SK-N-SH (cell line): ENCODE results near the gene RAB26. TPM values are rescaled to one million over a fixed set of nuclear protein-coding genes. Genes with fewer than 3 reads are reported as not detected.

Experiments used
- CTCF ChIA-PET: fragments of 300-600, 350-600 bp; formaldehyde crosslinking; extraction: SDS; loops from one replicate; lab custom pipeline; 2021; lab: Yijun Ruan, JAX
- POLR2A ChIA-PET: fragments of 350-600 bp; sonication (Branson Sonifier 250); formaldehyde crosslinking; extraction: SDS; loops from one replicate; lab custom pipeline; 2020; ENCODE audit warnings: antibody characterized with exemption, inconsistent platforms; lab: Yijun Ruan, JAX
- DNase-seq: peaks from one replicate; pipeline ENCODE4 v3.0.0; 2012
- H2AFZ ChIP-seq: fragments of 200-600 bp; sonication (generic); 2 replicates; pipeline ENCODE4 v1.8.1; 2016; ENCODE audit warnings: antibody characterized with exemption, mild to moderate bottlenecking, low read depth
- H3F3A ChIP-seq: fragments of 200-600 bp; sonication (generic); replicated peaks from 2 replicates; pipeline ENCODE3; 2016; ENCODE audit warnings: antibody characterized with exemption, mild to moderate bottlenecking; ENCODE audit not compliant: insufficient read depth
- H3K27ac ChIP-seq, 2 experiments: fragments of 200-500 bp in 1 of 2; fragments of 200-600 bp in 1 of 2; sonication (Bioruptor generic) in 1 of 2; sonication (generic), shearing (Covaris generic) in 1 of 2; 2 replicates each; pipeline versions ENCODE4 v1.5.1 to v1.6.1; 2014 to 2016; ENCODE audit warnings: low read depth in 2 of 2, inconsistent platforms in 1 of 2, low read length in 1 of 2, mild to moderate bottlenecking in 1 of 2, mixed read lengths in 1 of 2
- H3K27me3 ChIP-seq: fragments of 200-600 bp; sonication (generic), shearing (Covaris generic); 2 replicates; pipeline ENCODE4 v1.6.1; 2016; ENCODE audit warnings: mixed run types; ENCODE audit not compliant: insufficient read depth
- H3K36me3 ChIP-seq, 2 experiments: fragments of 200-500 bp in 1 of 2; fragments of 200-600 bp in 1 of 2; sonication (Bioruptor generic) in 1 of 2; sonication (generic) in 1 of 2; replicated peaks in 1 of 2; 2 replicates each; pipeline versions ENCODE3 to v1.5.1; 2014 to 2016; ENCODE audit warnings: low read length in 1 of 2, mild to moderate bottlenecking in 1 of 2; ENCODE audit not compliant: insufficient read depth in 2 of 2, control insufficient read depth in 1 of 2
- H3K4me1 ChIP-seq, 2 experiments: fragments of 200-500 bp in 1 of 2; fragments of 200-600 bp in 1 of 2; sonication (Bioruptor generic) in 1 of 2; sonication (generic), shearing (Covaris generic) in 1 of 2; 2 replicates each; pipeline versions ENCODE4 v1.5.1 to v1.6.1; 2014 to 2016; ENCODE audit warnings: low read depth in 1 of 2, low read length in 1 of 2, mixed run types in 1 of 2; ENCODE audit not compliant: insufficient read depth in 2 of 2, control insufficient read depth in 1 of 2
- H3K4me2 ChIP-seq: fragments of 200-600 bp; sonication (generic), shearing (Covaris generic); 2 replicates; pipeline ENCODE4 v1.6.1; 2017; ENCODE audit warnings: mixed run types
- H3K4me3 ChIP-seq, 2 experiments: fragments of 200-500 bp in 1 of 2; fragments of 200-600 bp in 1 of 2; sonication (Bioruptor generic) in 1 of 2; sonication (generic), shearing (Covaris generic) in 1 of 2; 2 replicates each; pipeline versions ENCODE4 v1.5.1 to v1.8.1; 2014 to 2016; ENCODE audit warnings: low read depth in 2 of 2, inconsistent platforms in 1 of 2, low read length in 1 of 2, mild to moderate bottlenecking in 1 of 2, mixed read lengths in 1 of 2, moderate library complexity in 1 of 2
- H3K79me2 ChIP-seq: fragments of 200-600 bp; sonication (generic); 2 replicates; pipeline ENCODE4 v1.8.1; 2017; ENCODE audit warnings: mild to moderate bottlenecking; ENCODE audit not compliant: insufficient read depth
- H3K9ac ChIP-seq: fragments of 200-600 bp; sonication (generic); 2 replicates; pipeline ENCODE4 v1.6.1; 2017; ENCODE audit warnings: mixed run types
- H3K9me2 ChIP-seq: fragments of 200-600 bp; sonication (generic); 2 replicates; pipeline ENCODE4 v1.6.1; 2017; ENCODE audit warnings: mixed run types
- H3K9me3 ChIP-seq: fragments of 200-600 bp; sonication (generic); 2 replicates; pipeline ENCODE4 v1.6.1; 2017; ENCODE audit warnings: mixed run types, mild to moderate bottlenecking, moderate library complexity
- H4K20me1 ChIP-seq: fragments of 200-600 bp; sonication (generic); 2 replicates; pipeline ENCODE4 v1.6.1; 2017; ENCODE audit warnings: mild to moderate bottlenecking, mixed run types; ENCODE audit not compliant: insufficient read depth
- CHD2 ChIP-seq: fragments of 150-350 bp; IDR thresholded peaks from 2 replicates; pipeline ENCODE4 v1.6.1; 2018; ENCODE audit warnings: low read length; ENCODE audit not compliant: partially characterized antibody
- EP300 ChIP-seq, 2 experiments: IDR thresholded peaks; 2 replicates each; pipeline versions ENCODE4 v1.4.0 to v1.6.1; 2012; ENCODE audit warnings: borderline replicate concordance in 1 of 2, low read depth in 1 of 2, low read length in 1 of 2
- EZH2phosphoT487 ChIP-seq: fragments of 200-600 bp; sonication (generic); IDR thresholded peaks from 2 replicates; pipeline ENCODE4 v1.6.1; 2017; ENCODE audit warnings: low read depth, mixed run types, mild to moderate bottlenecking, antibody characterized with exemption, moderate library complexity, borderline replicate concordance
- FOSL2 ChIP-seq: IDR thresholded peaks from 2 replicates; pipeline ENCODE4 v1.4.0; 2012; ENCODE audit warnings: low read depth, mild to moderate bottlenecking, moderate library complexity, borderline replicate concordance
- FOXM1 ChIP-seq: IDR thresholded peaks from 2 replicates; pipeline ENCODE4 v1.4.0; 2012; ENCODE audit warnings: low read depth, mild to moderate bottlenecking
- GATA2 ChIP-seq: sonication (generic); formaldehyde crosslinking; IDR thresholded peaks from 2 replicates; pipeline ENCODE4 v1.5.0; 2020; ENCODE audit warnings: mild to moderate bottlenecking, missing genetic modification reagents
- JUND ChIP-seq: IDR thresholded peaks from 2 replicates; pipeline ENCODE4 v1.4.0; 2012
- MEF2A ChIP-seq: IDR thresholded peaks from 2 replicates; pipeline ENCODE4 v1.4.0; 2012; ENCODE audit warnings: low read depth, borderline replicate concordance
- MXI1 ChIP-seq: IDR thresholded peaks from 2 replicates; pipeline ENCODE4 v1.6.1; 2012; ENCODE audit warnings: mild to moderate bottlenecking, low read depth, low read length, improper control_type of control experiment
- NFIC ChIP-seq: IDR thresholded peaks from 2 replicates; pipeline ENCODE4 v1.4.0; 2012; ENCODE audit warnings: borderline replicate concordance
- NRF1 ChIP-seq: IDR thresholded peaks from 2 replicates; pipeline ENCODE4 v1.6.1; 2012; ENCODE audit warnings: low read depth, mild to moderate bottlenecking, low read length
- POLR2AphosphoS5 ChIP-seq: IDR thresholded peaks from 2 replicates; pipeline ENCODE4 v1.6.1; 2012; ENCODE audit warnings: low read depth, low read length
- RCOR1 ChIP-seq: fragments of 150-350 bp; IDR thresholded peaks from 2 replicates; pipeline ENCODE4 v1.6.1; 2017; ENCODE audit warnings: antibody characterized with exemption, low read length
- RFX5 ChIP-seq: IDR thresholded peaks from 2 replicates; pipeline ENCODE4 v1.6.1; 2012; ENCODE audit warnings: mild to moderate bottlenecking, improper control_type of control experiment, low read length
- SIN3A ChIP-seq: IDR thresholded peaks from 2 replicates; pipeline ENCODE4 v1.6.1; 2012; ENCODE audit warnings: low read depth, mild to moderate bottlenecking, low read length, moderate library complexity, borderline replicate concordance
- SMC3 ChIP-seq: IDR thresholded peaks from 2 replicates; pipeline ENCODE4 v1.6.1; 2012; ENCODE audit warnings: low read depth, low read length, improper control_type of control experiment
- TAF1 ChIP-seq: IDR thresholded peaks from 2 replicates; pipeline ENCODE4 v1.6.1; 2012; ENCODE audit warnings: low read depth, mild to moderate bottlenecking, low read length, moderate library complexity, borderline replicate concordance
- TCF12 ChIP-seq: IDR thresholded peaks from 2 replicates; pipeline ENCODE4 v1.4.0; 2012
- USF1 ChIP-seq: IDR thresholded peaks from 2 replicates; pipeline ENCODE4 v1.4.0; 2012; ENCODE audit warnings: low read depth, borderline replicate concordance
- USF2 ChIP-seq: fragments of 150-350 bp; IDR thresholded peaks from 2 replicates; pipeline ENCODE4 v1.6.1; 2017; ENCODE audit warnings: antibody characterized with exemption, low read length, low read depth, borderline replicate concordance
- WGBS: methylation state at CpG from one replicate; pipeline ENCODE4 v1.1.6; 2017; ENCODE audit warnings: low lambda C conversion rate; 5-methylcytosine and 5-hydroxymethylcytosine counted together
- polyA plus RNA-seq, 3 experiments: library from polyadenylated mRNA; depleted of rRNA; stranded (reverse); fragments of >200 nt; gene quantifications; 2 replicates each; pipeline ENCODE4 v1.2.3, GENCODE V29; 2012
- TF ChIP-seq, protein P1 (sequence below): fragments of 150-350 bp; IDR thresholded peaks from 2 replicates; pipeline ENCODE4 v1.6.1; 2016; ENCODE audit warnings: mild to moderate bottlenecking, low read depth, low read length

RAB26 gene
- polyA plus RNA-seq, 1 of the 3 experiments (the other 2 are of a cell fraction): 14.3 TPM

DNA sequence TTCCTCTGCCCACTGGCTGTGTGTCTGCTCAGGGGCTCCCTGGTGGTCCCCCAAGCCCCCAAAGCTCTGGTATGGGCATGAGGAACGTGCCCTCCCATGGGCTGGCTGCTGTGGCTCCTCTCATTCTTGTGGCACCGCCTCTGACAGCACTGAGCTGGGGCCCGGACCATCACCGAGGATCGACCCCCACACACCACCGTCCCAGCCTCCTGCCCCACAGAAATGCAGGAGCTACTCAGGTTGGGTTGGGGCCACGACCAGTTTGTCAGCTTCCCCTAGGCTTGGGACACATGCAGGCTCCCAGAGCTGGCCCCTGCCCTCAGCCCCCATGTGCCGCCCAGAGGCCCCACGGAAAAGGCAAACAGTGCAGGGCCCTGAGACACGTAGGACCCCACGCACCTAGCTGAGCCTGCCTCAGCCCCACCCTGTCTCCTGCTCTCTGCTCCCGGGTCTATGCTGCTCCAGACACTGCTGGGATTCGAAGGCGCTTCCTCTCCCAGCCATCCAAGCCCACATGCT lies 51.3 kb downstream of the RAB26 start:
- 71% methylated on average over 5 of the region's 14 CpGs for WGBS
- ChIA-PET CTCF (no interaction called here), POLR2A (interaction anchor here (1.7 kb wide), 1 partner anchor 44 kb away, joined by 5 read pairs; the partner anchor contains the start of gene TRAF7)
- no peaks in the 10 kb centered on the region for H3K36me3 ChIP-seq
- H4K20me1 ChIP-seq: no peaks in the 10 kb centered on the region
- H2AFZ ChIP-seq: no peak overlapping the region
- H3K4me1 ChIP-seq: peaks cover 0 to 17% of the 10 kb centered on the region in 2 experiments; a peak in 2 of 4 replicates
- no peaks in the 10 kb centered on the region for H3K9me2 ChIP-seq
- TF ChIP-seq FOSL2 (no peak), NRF1 (no peak), RCOR1 (no peak), MXI1 (no peak), USF2 (no peak), TAF1 (no peak), GATA2 (CRISPR knock-in tag) (no peak), TCF12 (no peak), CHD2 (no peak), NFIC (no peak), FOXM1 (no peak), MEF2A (no peak)
- TF ChIP-seq, protein P1, sequence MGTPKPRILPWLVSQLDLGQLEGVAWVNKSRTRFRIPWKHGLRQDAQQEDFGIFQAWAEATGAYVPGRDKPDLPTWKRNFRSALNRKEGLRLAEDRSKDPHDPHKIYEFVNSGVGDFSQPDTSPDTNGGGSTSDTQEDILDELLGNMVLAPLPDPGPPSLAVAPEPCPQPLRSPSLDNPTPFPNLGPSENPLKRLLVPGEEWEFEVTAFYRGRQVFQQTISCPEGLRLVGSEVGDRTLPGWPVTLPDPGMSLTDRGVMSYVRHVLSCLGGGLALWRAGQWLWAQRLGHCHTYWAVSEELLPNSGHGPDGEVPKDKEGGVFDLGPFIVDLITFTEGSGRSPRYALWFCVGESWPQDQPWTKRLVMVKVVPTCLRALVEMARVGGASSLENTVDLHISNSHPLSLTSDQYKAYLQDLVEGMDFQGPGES: no peak
- H3K4me2 ChIP-seq: no peak overlapping the region
- no peak for DNase-seq
- no peaks in the 10 kb centered on the region for H3K9me3 ChIP-seq
- no peak overlapping the region for H3K9ac ChIP-seq
- no peak overlapping the region for H3K4me3 ChIP-seq
- H3K27me3 ChIP-seq: no peaks in the 10 kb centered on the region
- no peak overlapping the region for H3K27ac ChIP-seq
- no peaks in the 10 kb centered on the region for H3K79me2 ChIP-seq
- H3F3A ChIP-seq: peaks cover 4% of the 10 kb centered on the region

- Histone ChIP-seq H3K4me2 (no peak overlapping the region), H2AFZ (no peak overlapping the region), H3K9me3 (no peaks in the 10 kb centered on the region), H3K79me2 (no peaks in the 10 kb centered on the region), H4K20me1 (no peaks in the 10 kb centered on the region), H3F3A (peaks cover 6% of the 10 kb centered on the region), H3K9ac (no peak overlapping the region), H3K9me2 (no peaks in the 10 kb centered on the region), H3K27ac (no peak overlapping the region), H3K4me3 (no peak overlapping the region), H3K4me1 (peaks cover 0 to 12% of the 10 kb centered on the region in 2 experiments; a peak in 2 of 4 replicates), H3K36me3 (no peaks in the 10 kb centered on the region), H3K27me3 (no peaks in the 10 kb centered on the region)
- CTCF ChIA-PET: no interaction called here
- POLR2A ChIA-PET: no interaction called here
- WGBS: 73% methylated on average over 6 of the region's 6 CpGs
- DNase-seq: no peak
- TF ChIP-seq MEF2A (no peak), RCOR1 (no peak), EP300 (IDR thresholded peaks at IDR 0.05; ENCODE audit: borderline replicate concordance in 1 of 2, low read depth in 1 of 2, low read length in 1 of 2) (no peak), USF1 (no peak), JUND (no peak), SIN3A (no peak), EZH2phosphoT487 (no peak), NRF1 (no peak), SMC3 (no peak), NFIC (no peak), POLR2AphosphoS5 (no peak), FOXM1 (no peak), USF2 (no peak), RFX5 (no peak), TAF1 (no peak)
- TF ChIP-seq, protein P1: no peak
Measured at GRCh38 chr16:2200313-2200712, 51.9 kb downstream of the RAB26 start.
